ENCODE results near the gene TPBGL.

DNA sequence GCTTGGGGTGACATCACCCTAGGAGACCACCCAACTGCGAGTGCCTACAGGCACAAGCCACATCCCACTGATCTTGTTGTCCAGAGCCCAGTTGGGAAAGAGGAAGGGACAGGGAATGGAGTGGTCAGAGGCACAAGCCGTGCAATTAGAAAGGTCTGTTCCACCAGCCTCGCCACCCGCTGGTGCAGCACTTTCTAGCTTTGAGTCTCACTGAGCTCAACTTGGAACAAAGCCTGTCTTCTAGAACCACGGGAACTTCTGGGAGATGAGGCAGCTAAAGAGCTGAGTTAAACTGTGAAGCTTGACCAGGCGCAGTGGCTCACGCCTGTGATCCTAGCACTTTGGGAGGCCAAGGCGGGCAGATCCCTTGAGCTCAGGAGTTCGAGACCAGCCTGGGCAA is 29.3 kb downstream of the TPBGL start:
- TF ChIP-seq, protein P1, sequence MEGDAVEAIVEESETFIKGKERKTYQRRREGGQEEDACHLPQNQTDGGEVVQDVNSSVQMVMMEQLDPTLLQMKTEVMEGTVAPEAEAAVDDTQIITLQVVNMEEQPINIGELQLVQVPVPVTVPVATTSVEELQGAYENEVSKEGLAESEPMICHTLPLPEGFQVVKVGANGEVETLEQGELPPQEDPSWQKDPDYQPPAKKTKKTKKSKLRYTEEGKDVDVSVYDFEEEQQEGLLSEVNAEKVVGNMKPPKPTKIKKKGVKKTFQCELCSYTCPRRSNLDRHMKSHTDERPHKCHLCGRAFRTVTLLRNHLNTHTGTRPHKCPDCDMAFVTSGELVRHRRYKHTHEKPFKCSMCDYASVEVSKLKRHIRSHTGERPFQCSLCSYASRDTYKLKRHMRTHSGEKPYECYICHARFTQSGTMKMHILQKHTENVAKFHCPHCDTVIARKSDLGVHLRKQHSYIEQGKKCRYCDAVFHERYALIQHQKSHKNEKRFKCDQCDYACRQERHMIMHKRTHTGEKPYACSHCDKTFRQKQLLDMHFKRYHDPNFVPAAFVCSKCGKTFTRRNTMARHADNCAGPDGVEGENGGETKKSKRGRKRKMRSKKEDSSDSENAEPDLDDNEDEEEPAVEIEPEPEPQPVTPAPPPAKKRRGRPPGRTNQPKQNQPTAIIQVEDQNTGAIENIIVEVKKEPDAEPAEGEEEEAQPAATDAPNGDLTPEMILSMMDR (IDR thresholded peaks at IDR 0.05 in 4 of 5, conservative IDR thresholded peaks at IDR 0.05 in 1 of 5): no peak
- TF ChIP-seq POLR2A (IDR thresholded peaks at IDR 0.05): no peak
